NCI-H2171 (cell line): ENCODE results near the gene SCAF4.
A peak's percentile ranks its signal among the peaks of the same experiment; 100 is the strongest.
"Not testable (repeated sequence)": the region's sequence is repeated elsewhere in the genome, so short reads cannot be mapped to it uniquely, and the experiment has no call there.

Experiments used
- DNase-seq: peaks from one replicate; lab custom pipeline; 2025; lab: John Stamatoyannopoulos, UW

The SCAF4 gene

GRCh38 chr21:31737586-31738397 is 5.9 kb upstream of the SCAF4 start:
- DNase-seq: not testable (repeated sequence)

- DNase-seq: no peak
Measured at GRCh38 chr21:31735511-31735992, 3.6 kb upstream of the SCAF4 start.

GRCh38 chr21:31733551-31734149 is 1.7 kb upstream of the SCAF4 start:
- DNase-seq: no peak

GRCh38 chr21:31732597-31733550 is 956 bp upstream of the SCAF4 start:
- no peak for DNase-seq

- peak; percentile 35 for DNase-seq
Measured at GRCh38 chr21:31731056-31731856, 662 bp downstream of the SCAF4 start.

GRCh38 chr21:31730712-31731055 is 1.2 kb downstream of the SCAF4 start:
- DNase-seq: no peak

- DNase-seq: no peak
Measured at GRCh38 chr21:31729622-31730343, 2.1 kb downstream of the SCAF4 start.

- DNase-seq: no peak
Measured at GRCh38 chr21:31728952-31729351, 3.0 kb downstream of the SCAF4 start.

GRCh38 chr21:31728191-31728590 is 3.7 kb downstream of the SCAF4 start:
- DNase-seq: no peak

- DNase-seq: no peak
Measured at GRCh38 chr21:31727181-31727580, 4.7 kb downstream of the SCAF4 start.

GRCh38 chr21:31726407-31726806 is 5.5 kb downstream of the SCAF4 start:
- no peak for DNase-seq

GRCh38 chr21:31725202-31725839 is 6.6 kb downstream of the SCAF4 start:
- no peak for DNase-seq

- DNase-seq: no peak
Measured at GRCh38 chr21:31724552-31724951, 7.4 kb downstream of the SCAF4 start.

- DNase-seq: no peak
Measured at GRCh38 chr21:31721381-31721780, 10.5 kb downstream of the SCAF4 start.

GRCh38 chr21:31720739-31721138 is 11.2 kb downstream of the SCAF4 start:
- DNase-seq: no peak

- no peak for DNase-seq
Measured at GRCh38 chr21:31720330-31720729, 11.6 kb downstream of the SCAF4 start.

GRCh38 chr21:31716106-31716505 is 15.8 kb downstream of the SCAF4 start:
- no peak for DNase-seq

GRCh38 chr21:31714741-31715365 is 17.1 kb downstream of the SCAF4 start:
- DNase-seq: no peak

GRCh38 chr21:31713973-31714740 is 17.8 kb downstream of the SCAF4 start:
- no peak for DNase-seq
